Panc1 (cell line): ENCODE results near the gene TTLL11.

Experiments used
- POLR2AphosphoS5 ChIP-seq: IDR thresholded peaks from 2 replicates; pipeline ENCODE4 v1.6.1; 2012; ENCODE audit warnings: mild to moderate bottlenecking, low read depth, low read length, moderate library complexity
- SIN3A ChIP-seq: IDR thresholded peaks from 2 replicates; pipeline ENCODE4 v1.6.1; 2012; ENCODE audit warnings: low read depth, mild to moderate bottlenecking, low read length, moderate library complexity, borderline replicate concordance; ENCODE audit not compliant: insufficient read depth
- TCF7L2 ChIP-seq: IDR thresholded peaks from 2 replicates; pipeline ENCODE4 v1.6.1; 2011; ENCODE audit warnings: mild to moderate bottlenecking, low read depth, low read length, inconsistent platforms
- TF ChIP-seq, protein P1 (sequence below): fragments of 450-650 bp; IDR thresholded peaks from 2 replicates; pipeline ENCODE4 v1.5.1; 2017; ENCODE audit warnings: mild to moderate bottlenecking
- TF ChIP-seq, protein P2 (sequence below), 2 experiments: IDR thresholded peaks; 2 replicates each; pipeline ENCODE4 v1.6.1; 2011 to 2012; ENCODE audit warnings: low read depth in 2 of 2, control low read depth in 1 of 2, low read length in 1 of 2, mild to moderate bottlenecking in 1 of 2, moderate library complexity in 1 of 2; ENCODE audit not compliant: insufficient read depth in 1 of 2

DNA sequence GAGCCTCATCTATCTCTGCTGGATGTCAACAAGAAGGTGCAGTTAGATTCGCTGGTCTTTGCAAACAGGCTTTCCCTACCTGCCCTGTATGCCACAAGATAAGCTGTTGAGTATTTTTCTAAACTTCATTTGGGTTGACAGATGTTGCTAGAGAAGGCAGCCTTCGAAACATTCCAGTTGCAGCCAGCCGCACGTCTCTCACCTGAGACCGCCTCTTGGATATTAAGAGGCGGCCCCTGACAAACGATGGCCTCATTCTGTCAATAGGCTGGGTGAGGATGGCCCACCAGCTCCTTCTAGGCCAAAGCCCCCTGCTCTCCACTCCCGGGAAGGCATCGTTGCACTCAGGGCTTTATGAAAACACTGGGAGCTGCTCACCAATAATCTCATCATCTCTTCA is 260.0 kb downstream of the TTLL11 start:
- TF ChIP-seq, protein P1, sequence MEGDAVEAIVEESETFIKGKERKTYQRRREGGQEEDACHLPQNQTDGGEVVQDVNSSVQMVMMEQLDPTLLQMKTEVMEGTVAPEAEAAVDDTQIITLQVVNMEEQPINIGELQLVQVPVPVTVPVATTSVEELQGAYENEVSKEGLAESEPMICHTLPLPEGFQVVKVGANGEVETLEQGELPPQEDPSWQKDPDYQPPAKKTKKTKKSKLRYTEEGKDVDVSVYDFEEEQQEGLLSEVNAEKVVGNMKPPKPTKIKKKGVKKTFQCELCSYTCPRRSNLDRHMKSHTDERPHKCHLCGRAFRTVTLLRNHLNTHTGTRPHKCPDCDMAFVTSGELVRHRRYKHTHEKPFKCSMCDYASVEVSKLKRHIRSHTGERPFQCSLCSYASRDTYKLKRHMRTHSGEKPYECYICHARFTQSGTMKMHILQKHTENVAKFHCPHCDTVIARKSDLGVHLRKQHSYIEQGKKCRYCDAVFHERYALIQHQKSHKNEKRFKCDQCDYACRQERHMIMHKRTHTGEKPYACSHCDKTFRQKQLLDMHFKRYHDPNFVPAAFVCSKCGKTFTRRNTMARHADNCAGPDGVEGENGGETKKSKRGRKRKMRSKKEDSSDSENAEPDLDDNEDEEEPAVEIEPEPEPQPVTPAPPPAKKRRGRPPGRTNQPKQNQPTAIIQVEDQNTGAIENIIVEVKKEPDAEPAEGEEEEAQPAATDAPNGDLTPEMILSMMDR = no peak
- TF ChIP-seq, protein P2, sequence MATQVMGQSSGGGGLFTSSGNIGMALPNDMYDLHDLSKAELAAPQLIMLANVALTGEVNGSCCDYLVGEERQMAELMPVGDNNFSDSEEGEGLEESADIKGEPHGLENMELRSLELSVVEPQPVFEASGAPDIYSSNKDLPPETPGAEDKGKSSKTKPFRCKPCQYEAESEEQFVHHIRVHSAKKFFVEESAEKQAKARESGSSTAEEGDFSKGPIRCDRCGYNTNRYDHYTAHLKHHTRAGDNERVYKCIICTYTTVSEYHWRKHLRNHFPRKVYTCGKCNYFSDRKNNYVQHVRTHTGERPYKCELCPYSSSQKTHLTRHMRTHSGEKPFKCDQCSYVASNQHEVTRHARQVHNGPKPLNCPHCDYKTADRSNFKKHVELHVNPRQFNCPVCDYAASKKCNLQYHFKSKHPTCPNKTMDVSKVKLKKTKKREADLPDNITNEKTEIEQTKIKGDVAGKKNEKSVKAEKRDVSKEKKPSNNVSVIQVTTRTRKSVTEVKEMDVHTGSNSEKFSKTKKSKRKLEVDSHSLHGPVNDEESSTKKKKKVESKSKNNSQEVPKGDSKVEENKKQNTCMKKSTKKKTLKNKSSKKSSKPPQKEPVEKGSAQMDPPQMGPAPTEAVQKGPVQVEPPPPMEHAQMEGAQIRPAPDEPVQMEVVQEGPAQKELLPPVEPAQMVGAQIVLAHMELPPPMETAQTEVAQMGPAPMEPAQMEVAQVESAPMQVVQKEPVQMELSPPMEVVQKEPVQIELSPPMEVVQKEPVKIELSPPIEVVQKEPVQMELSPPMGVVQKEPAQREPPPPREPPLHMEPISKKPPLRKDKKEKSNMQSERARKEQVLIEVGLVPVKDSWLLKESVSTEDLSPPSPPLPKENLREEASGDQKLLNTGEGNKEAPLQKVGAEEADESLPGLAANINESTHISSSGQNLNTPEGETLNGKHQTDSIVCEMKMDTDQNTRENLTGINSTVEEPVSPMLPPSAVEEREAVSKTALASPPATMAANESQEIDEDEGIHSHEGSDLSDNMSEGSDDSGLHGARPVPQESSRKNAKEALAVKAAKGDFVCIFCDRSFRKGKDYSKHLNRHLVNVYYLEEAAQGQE (IDR thresholded peaks at IDR 0.05; ENCODE audit: insufficient read depth in 1 of 2, low read depth in 2 of 2, low read length in 1 of 2) = no peak
- TF ChIP-seq SIN3A (no peak), TCF7L2 (no peak), POLR2AphosphoS5 (no peak)
